Activated B cell treated with CpG ODN at 0.5 μM for 24 hours (primary cell): ENCODE measurements around the gene TUB. TPM values are rescaled to one million over a fixed set of nuclear protein-coding genes. Genes with fewer than 3 reads are reported as not detected.

ENCODE experiments used
- ATAC-seq: fragments of 200-7000 bp; cut with Tn5 transposase; one replicate; pipeline ENCODE4 v1.10.0; 2021; ENCODE audit warnings: low read depth, mild to moderate bottlenecking, moderate library complexity
- CTCF ChIA-PET: fragments of 350-600 bp; sonication (Branson Sonifier 250); formaldehyde crosslinking; loops from one replicate; lab custom pipeline; 2021; ENCODE audit warnings: antibody characterized with exemption; lab: Charles Lee
- POLR2A ChIA-PET: fragments of 350-600 bp; sonication (Branson Sonifier 250); formaldehyde crosslinking; loops from one replicate; lab custom pipeline; 2021; ENCODE audit warnings: antibody characterized with exemption; lab: Charles Lee
- DNase-seq: peaks from one replicate; pipeline ENCODE4 v3.0.0; 2022
- H3K27ac Mint-ChIP-seq: one replicate; pipeline ENCODE4 v1.8.0; 2020; ENCODE audit warnings: mixed read lengths
- H3K27me3 Mint-ChIP-seq: one replicate; pipeline ENCODE4 v1.8.0; 2021; ENCODE audit warnings: mixed read lengths
- H3K36me3 Mint-ChIP-seq: one replicate; pipeline ENCODE4 v1.8.0; 2021; ENCODE audit warnings: low read depth, mixed read lengths
- H3K4me1 Mint-ChIP-seq: one replicate; pipeline ENCODE4 v1.8.0; 2021; ENCODE audit warnings: mixed read lengths
- H3K4me3 Mint-ChIP-seq: one replicate; pipeline ENCODE4 v1.8.0; 2020; ENCODE audit warnings: mild to moderate bottlenecking, mixed read lengths
- H3K9me3 Mint-ChIP-seq: one replicate; pipeline ENCODE4 v1.8.0; 2020; ENCODE audit warnings: mixed read lengths
- intact Hi-C: fragments of 100-400 bp; cut with micrococcal nuclease; formaldehyde crosslinking; loops from one replicate; pipeline ENCODE4 v1.15.1; 2024
- total RNA-seq: library from RNA; stranded (reverse); gene quantifications from 2 replicates; pipeline ENCODE4 v1.2.3, GENCODE V29; 2022
- TF ChIP-seq, protein P1 (sequence below): fragments of 200-600 bp; IDR thresholded peaks from one replicate; pipeline ENCODE4 v1.8.0; 2022; ENCODE audit warnings: antibody characterized with exemption, mild to moderate bottlenecking

TUB gene
- total RNA-seq, 1 donor from 2014 or later, result not detected

DNA sequence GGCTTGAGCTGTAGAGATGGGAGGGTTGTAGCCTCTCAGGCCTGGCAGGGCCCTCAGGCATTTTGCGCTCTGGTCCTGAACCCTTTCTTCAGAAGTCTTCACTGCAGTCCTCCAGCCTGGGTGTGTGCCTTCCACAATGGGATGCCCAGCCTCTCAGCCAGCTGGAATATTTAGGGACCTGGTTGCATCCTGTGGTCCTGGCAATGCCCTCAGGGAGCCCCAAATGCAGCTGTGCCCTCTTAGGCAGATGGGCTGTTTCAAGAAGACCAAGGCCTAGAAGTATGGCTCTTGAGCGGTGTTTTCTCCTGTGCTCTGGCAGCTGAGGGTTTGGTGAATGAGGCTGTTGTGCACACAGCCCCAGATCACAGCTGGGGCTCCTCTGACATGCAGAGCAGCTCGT is 6.7 kb downstream of the TUB start:
- DNase-seq, result no peak
- ChIA-PET POLR2A (no interaction called here), CTCF (interaction anchor here (3.1 kb wide), 1 partner anchor 11 kb away, joined by 14 read pairs; no protein-coding TSS in a partner anchor)
- ATAC-seq, result no peak
- Mint-ChIP-seq H3K4me1 (no peaks in the 10 kb centered on the region), H3K27ac (no peak overlapping the region), H3K4me3 (no peak overlapping the region), H3K36me3 (no peaks in the 10 kb centered on the region), H3K27me3 (peaks cover 25% of the 10 kb centered on the region), H3K9me3 (no peaks in the 10 kb centered on the region)
- intact Hi-C loops, result no loop called here
- TF ChIP-seq, protein P1, sequence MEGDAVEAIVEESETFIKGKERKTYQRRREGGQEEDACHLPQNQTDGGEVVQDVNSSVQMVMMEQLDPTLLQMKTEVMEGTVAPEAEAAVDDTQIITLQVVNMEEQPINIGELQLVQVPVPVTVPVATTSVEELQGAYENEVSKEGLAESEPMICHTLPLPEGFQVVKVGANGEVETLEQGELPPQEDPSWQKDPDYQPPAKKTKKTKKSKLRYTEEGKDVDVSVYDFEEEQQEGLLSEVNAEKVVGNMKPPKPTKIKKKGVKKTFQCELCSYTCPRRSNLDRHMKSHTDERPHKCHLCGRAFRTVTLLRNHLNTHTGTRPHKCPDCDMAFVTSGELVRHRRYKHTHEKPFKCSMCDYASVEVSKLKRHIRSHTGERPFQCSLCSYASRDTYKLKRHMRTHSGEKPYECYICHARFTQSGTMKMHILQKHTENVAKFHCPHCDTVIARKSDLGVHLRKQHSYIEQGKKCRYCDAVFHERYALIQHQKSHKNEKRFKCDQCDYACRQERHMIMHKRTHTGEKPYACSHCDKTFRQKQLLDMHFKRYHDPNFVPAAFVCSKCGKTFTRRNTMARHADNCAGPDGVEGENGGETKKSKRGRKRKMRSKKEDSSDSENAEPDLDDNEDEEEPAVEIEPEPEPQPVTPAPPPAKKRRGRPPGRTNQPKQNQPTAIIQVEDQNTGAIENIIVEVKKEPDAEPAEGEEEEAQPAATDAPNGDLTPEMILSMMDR, result no peak

DNA sequence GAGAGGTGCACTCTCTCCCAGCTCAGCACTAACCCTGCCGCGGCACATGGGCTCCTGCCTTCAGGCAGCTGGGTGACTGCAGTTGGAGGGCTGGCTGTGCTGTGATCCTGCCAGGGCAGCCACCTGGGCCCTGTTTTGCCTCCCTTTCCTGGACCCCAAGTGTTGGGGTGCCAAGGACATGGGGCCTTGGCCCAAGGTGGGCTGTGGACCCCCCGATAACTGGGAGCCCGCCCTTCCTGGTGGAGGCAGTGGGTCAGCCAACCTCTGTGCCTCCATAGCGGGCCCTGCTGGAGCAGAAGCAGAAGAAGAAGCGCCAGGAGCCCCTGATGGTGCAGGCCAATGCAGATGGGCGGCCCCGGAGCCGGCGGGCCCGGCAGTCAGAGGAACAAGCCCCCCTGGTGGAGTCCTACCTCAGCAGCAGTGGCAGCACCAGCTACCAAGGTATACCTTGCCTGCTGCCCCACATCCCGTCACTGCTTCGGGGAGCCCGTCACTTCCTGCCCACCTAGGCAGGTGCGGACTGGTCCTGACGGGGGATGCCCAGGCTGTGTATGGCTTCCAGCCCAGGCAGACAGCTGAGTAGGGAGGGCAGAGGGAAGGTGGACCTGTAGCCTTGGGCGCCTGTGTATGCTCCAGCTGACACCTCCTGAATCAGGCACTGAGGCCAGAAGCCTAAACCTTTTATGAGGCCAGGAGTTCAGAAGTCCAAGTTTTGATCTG is 8.9 kb downstream of the TUB start:
- ATAC-seq (no peak), DNase-seq (no peak)
- Mint-ChIP-seq H3K9me3 (no peaks in the 10 kb centered on the region), H3K36me3 (no peaks in the 10 kb centered on the region), H3K4me1 (no peaks in the 10 kb centered on the region), H3K27me3 (peaks cover 11% of the 10 kb centered on the region), H3K27ac (no peak overlapping the region), H3K4me3 (no peak overlapping the region)
- TF ChIP-seq, protein P1, result no peak
- ChIA-PET POLR2A (no interaction called here), CTCF (interaction anchor here (0.8 to 3.1 kb wide), 6 partner anchors 9 to 103 kb away, joined by 3 to 14 read pairs (median 5); partner anchors contain the start of gene EIF3F)
- intact Hi-C loops, result loop anchor here (2.0 to 10.0 kb wide), 2 partner anchors 57 to 395 kb away; no protein-coding TSS in a partner anchor

DNA sequence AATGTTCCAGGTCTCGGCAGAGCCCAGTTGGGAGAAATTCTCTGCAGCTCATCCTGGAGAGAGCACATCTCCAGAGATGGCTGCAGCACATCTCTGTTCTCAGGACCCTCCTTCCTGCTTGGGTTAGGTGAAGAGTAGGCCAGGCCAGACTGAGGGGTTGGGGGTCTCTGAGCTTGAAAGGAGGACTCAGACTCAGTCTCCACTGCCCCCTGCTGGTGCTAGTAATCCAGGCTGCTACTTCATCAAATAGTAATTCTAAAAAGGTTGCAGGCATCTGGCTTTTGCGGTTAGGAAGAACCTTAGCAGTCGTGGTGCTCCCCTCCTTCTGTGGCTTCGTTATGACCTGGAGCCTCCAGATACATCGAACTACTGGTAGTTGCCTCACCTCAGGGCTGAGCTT is 9.7 kb downstream of the TUB start:
- CTCF ChIA-PET, result interaction anchor here (0.7 to 2.3 kb wide), 4 partner anchors 10 to 82 kb away, joined by 3 to 12 read pairs (median 3); no protein-coding TSS in a partner anchor
- DNase-seq, result no peak
- intact Hi-C loops, result loop anchor here (2.0 to 10.0 kb wide), 2 partner anchors 58 to 396 kb away; no protein-coding TSS in a partner anchor
- POLR2A ChIA-PET, result no interaction called here
- H3K4me1 Mint-ChIP-seq, result no peaks in the 10 kb centered on the region
- TF ChIP-seq, protein P1, result no peak
- no peaks in the 10 kb centered on the region for H3K9me3 Mint-ChIP-seq
- no peak overlapping the region for H3K27ac Mint-ChIP-seq
- H3K27me3 Mint-ChIP-seq, result peaks cover 7% of the 10 kb centered on the region
- H3K36me3 Mint-ChIP-seq, result no peaks in the 10 kb centered on the region
- no peak for ATAC-seq
- H3K4me3 Mint-ChIP-seq, result no peak overlapping the region

DNA sequence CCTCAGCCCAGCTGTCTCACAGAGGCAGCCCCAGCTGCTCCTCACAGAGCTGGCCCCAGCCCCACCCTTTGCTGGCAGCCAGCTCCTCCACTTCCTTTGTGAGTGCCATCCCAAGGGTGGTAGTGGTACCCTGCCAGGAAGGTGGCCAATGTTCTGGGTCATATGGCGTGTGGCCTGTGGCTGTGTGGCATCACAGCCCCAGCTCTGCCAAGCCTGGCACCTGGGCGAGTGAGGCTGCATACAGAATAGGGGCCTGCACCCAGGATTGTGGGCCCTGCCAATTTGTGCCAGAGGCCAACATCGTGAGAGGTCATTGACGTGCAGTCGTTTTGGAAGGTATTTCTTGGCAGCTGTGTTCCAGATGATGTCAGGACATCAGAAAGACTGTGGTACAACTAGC is 10.7 kb downstream of the TUB start:
- DNase-seq (no peak), ATAC-seq (no peak)
- Mint-ChIP-seq H3K27ac (no peak overlapping the region), H3K36me3 (no peaks in the 10 kb centered on the region), H3K4me3 (no peak overlapping the region), H3K27me3 (peaks cover 3% of the 10 kb centered on the region), H3K9me3 (no peaks in the 10 kb centered on the region), H3K4me1 (no peaks in the 10 kb centered on the region)
- intact Hi-C loops, result loop anchor here (1.0 to 10.0 kb wide), 3 partner anchors 59 to 397 kb away; no protein-coding TSS in a partner anchor
- CTCF ChIA-PET, result interaction anchor here (0.7 to 2.3 kb wide), 3 partner anchors 9 to 86 kb away, joined by 3 to 12 read pairs (median 3); no protein-coding TSS in a partner anchor
- POLR2A ChIA-PET, result no interaction called here
- TF ChIP-seq, protein P1, result no peak
